ENCODE data around the gene SLC3A2.

GRCh38 chr11:62914416-62914815 lies 33.7 kb downstream of the SLC3A2 start:
- no peak for TF ChIP-seq EZH2 (IDR thresholded peaks at IDR 0.05; ENCODE audit: insufficient read depth, low read length)
- TF ChIP-seq CTCF (IDR thresholded peaks at IDR 0.05; ENCODE audit: insufficient read depth, low read depth, low read length): no peak

All from astrocyte (in vitro differentiated cells and primary cell).